ENCODE data around the gene KRTAP12-1.

KRTAP12-1 gene

GRCh38 chr21:44710756-44711326, 28.9 kb upstream of the KRTAP12-1 start:
- DNase-seq, result peak in 1 of 2 experiments; percentile 28

GRCh38 chr21:44710294-44710665, 28.3 kb upstream of the KRTAP12-1 start:
- DNase-seq, result peak in 1 of 2 experiments; percentile 26

GRCh38 chr21:44709426-44710293, 27.7 kb upstream of the KRTAP12-1 start:
- peak in 1 of 2 experiments; percentile 29 for DNase-seq

- DNase-seq, result peak in 1 of 2 experiments; percentile 16
These were observed 27.0 kb upstream of the KRTAP12-1 start for GRCh38 chr21:44708866-44709425.

- DNase-seq, result peak in 1 of 2 experiments; percentile 21
These were observed 26.4 kb upstream of the KRTAP12-1 start for GRCh38 chr21:44708213-44708865.

- peak in 1 of 2 experiments; percentile 13 for DNase-seq
These were observed 25.0 kb upstream of the KRTAP12-1 start for GRCh38 chr21:44706706-44707581.

- peak in 1 of 2 experiments; percentile 13 for DNase-seq
These were observed 24.2 kb upstream of the KRTAP12-1 start for GRCh38 chr21:44706026-44706705.

GRCh38 chr21:44704636-44705001, 22.7 kb upstream of the KRTAP12-1 start:
- peak in 1 of 2 experiments; percentile 10 for DNase-seq

GRCh38 chr21:44703731-44704635, 22.0 kb upstream of the KRTAP12-1 start:
- no peak for DNase-seq

- DNase-seq, result peak in 1 of 2 experiments; percentile 5
These were observed 21.2 kb upstream of the KRTAP12-1 start for GRCh38 chr21:44702973-44703730.

GRCh38 chr21:44702111-44702972, 20.4 kb upstream of the KRTAP12-1 start:
- no peak for DNase-seq

- DNase-seq, result no peak
These were observed 19.6 kb upstream of the KRTAP12-1 start for GRCh38 chr21:44701541-44701940.

GRCh38 chr21:44701023-44701400, 19.0 kb upstream of the KRTAP12-1 start:
- DNase-seq, result no peak

GRCh38 chr21:44700101-44701022, 18.4 kb upstream of the KRTAP12-1 start:
- DNase-seq, result no peak

GRCh38 chr21:44699502-44700001, 17.6 kb upstream of the KRTAP12-1 start:
- DNase-seq, result no peak

GRCh38 chr21:44697811-44698734, 16.1 kb upstream of the KRTAP12-1 start:
- DNase-seq, result no peak
